Measurements from ENCODE around the gene CHRNA1.
"Not testable (repeated sequence)": the region's sequence is repeated elsewhere in the genome, so short reads cannot be mapped to it uniquely, and the experiment has no call there.

Gene CHRNA1

GRCh38 chr2:174711206-174711605 is 53.1 kb downstream of the CHRNA1 start:
- DNase-seq, result no peak

- not testable (repeated sequence) for DNase-seq
These were observed 54.8 kb downstream of the CHRNA1 start for GRCh38 chr2:174709416-174710004.

- no peak for DNase-seq
These were observed 55.6 kb downstream of the CHRNA1 start for GRCh38 chr2:174708713-174709112.

GRCh38 chr2:174705321-174705720 is 59.0 kb downstream of the CHRNA1 start:
- DNase-seq, result no peak

GRCh38 chr2:174704642-174705041 is 59.6 kb downstream of the CHRNA1 start:
- no peak for DNase-seq

- no peak for DNase-seq
These were observed 60.2 kb downstream of the CHRNA1 start for GRCh38 chr2:174704061-174704460.

- no peak for DNase-seq
These were observed 60.8 kb downstream of the CHRNA1 start for GRCh38 chr2:174703430-174703829.

GRCh38 chr2:174702541-174702940 is 61.7 kb downstream of the CHRNA1 start:
- no peak for DNase-seq

GRCh38 chr2:174699993-174700766 is 64.1 kb downstream of the CHRNA1 start:
- DNase-seq, result no peak

Measured in GOT3 (cell line).